K562 (cell line): ENCODE results near the gene TENM4. TPM values are rescaled to one million over a fixed set of nuclear protein-coding genes. Genes with fewer than 3 reads are reported as not detected.

ENCODE experiments used
- ATAC-seq: fragments of 200-7000 bp; cut with Tn5 transposase; 3 replicates; pipeline ENCODE4 v1.9.1; 2020; ENCODE audit warnings: moderate library complexity
- BruUV-seq: library from RNA; stranded (reverse); fragments of 400-500 nt; replicated peaks from 2 replicates; lab custom pipeline; 2021; lab: Mats Ljungman, UMichigan
- CTCF ChIA-PET: fragments of 300-600 bp; formaldehyde crosslinking; extraction: SDS; loops from one replicate; lab custom pipeline; 2021; ENCODE audit warnings: low intra/inter-chr PET ratio; lab: Yijun Ruan, JAX
- POLR2A ChIA-PET: fragments of 300-600, 350-650 bp; sonication (Branson Sonifier 250); formaldehyde crosslinking; extraction: SDS; loops from one replicate; lab custom pipeline; 2021; ENCODE audit warnings: antibody characterized with exemption, inconsistent platforms; lab: Yijun Ruan, JAX
- DNase-seq, 4 experiments: peaks; one replicate each; pipeline versions ENCODE4 v3.0.0 to v3.0.0-alpha.2; 2011 to 2018; ENCODE audit warnings: low spot score in 3 of 4, mixed read lengths in 3 of 4; ENCODE audit errors: extremely low read depth in 1 of 4
- FAIRE-seq: peaks from 2 replicates; lab custom pipeline; 2011; peaks lifted over from hg19 to GRCh38; lab: Jason Lieb, UNC
- H2AFZ ChIP-seq: 2 replicates; pipeline ENCODE4 v1.6.0; 2011; ENCODE audit warnings: low read depth, low read length, control low read depth, inconsistent platforms
- H3K27ac ChIP-seq: fragments of 200-600 bp; 3 replicates; pipeline ENCODE4 v1.8.0; 2011; ENCODE audit warnings: low read depth, mild to moderate bottlenecking, control low read depth, inconsistent platforms, low read length, moderate library complexity, mixed read lengths; ENCODE audit errors: extremely low read depth
- H3K27me3 ChIP-seq, 2 experiments: fragments of 300-600 bp in 1 of 2; 2 replicates in 1 of 2; 3 replicates in 1 of 2; pipeline versions ENCODE4 v1.6.0 to v1.8.0; 2011; ENCODE audit warnings: inconsistent platforms in 2 of 2, low read length in 2 of 2, mild to moderate bottlenecking in 1 of 2, mixed read lengths in 1 of 2, moderate library complexity in 1 of 2; ENCODE audit not compliant: control insufficient read depth in 2 of 2, insufficient read depth in 2 of 2
- H3K36me3 ChIP-seq: fragments of 300-600 bp; 3 replicates; pipeline ENCODE4 v1.8.0; 2011; ENCODE audit warnings: mild to moderate bottlenecking, low read length, inconsistent platforms; ENCODE audit not compliant: control insufficient read depth, insufficient read depth
- H3K4me1 ChIP-seq, 2 experiments: fragments of 200-600 bp in 1 of 2; replicated peaks in 1 of 2; 2 replicates in 1 of 2; 3 replicates in 1 of 2; pipeline versions ENCODE4 v1.5.1 to v1.8.0; 2011; ENCODE audit warnings: inconsistent platforms in 2 of 2, low read length in 2 of 2, mild to moderate bottlenecking in 1 of 2, mixed read lengths in 1 of 2, moderate library complexity in 1 of 2; ENCODE audit not compliant: control insufficient read depth in 2 of 2, insufficient read depth in 2 of 2
- H3K4me2 ChIP-seq: 2 replicates; pipeline ENCODE4 v1.6.1; 2011; ENCODE audit warnings: low read length, control low read depth, inconsistent platforms, mixed read lengths; ENCODE audit not compliant: insufficient read depth
- H3K4me3 ChIP-seq: fragments of 200-600 bp; sonication (generic), shearing (Covaris generic); 2 replicates; pipeline ENCODE4 v1.5.1; 2016; ENCODE audit warnings: control low read depth, inconsistent platforms
- H3K79me2 ChIP-seq: fragments of 200-600 bp; 3 replicates; pipeline ENCODE4 v1.8.0; 2011; ENCODE audit warnings: low read length, inconsistent platforms; ENCODE audit not compliant: control insufficient read depth, insufficient read depth
- H3K9ac ChIP-seq, 2 experiments: 2 replicates each; pipeline versions ENCODE4 v1.6.0 to v1.6.1; 2011; ENCODE audit warnings: low read depth in 2 of 2, low read length in 2 of 2, control low read depth in 1 of 2, inconsistent platforms in 1 of 2, mild to moderate bottlenecking in 1 of 2, mixed read lengths in 1 of 2; ENCODE audit not compliant: insufficient read depth in 1 of 2
- H3K9me1 ChIP-seq: one replicate; pipeline ENCODE4 v1.6.0; 2011; ENCODE audit warnings: inconsistent platforms, mild to moderate bottlenecking, low read length, moderate library complexity; ENCODE audit not compliant: control insufficient read depth, insufficient read depth
- H3K9me3 ChIP-seq: replicated peaks from 2 replicates; pipeline ENCODE4 v1.5.1; 2011; ENCODE audit warnings: low read depth, low read length, inconsistent platforms; ENCODE audit not compliant: control insufficient read depth, insufficient read depth
- H4K20me1 ChIP-seq: replicated peaks from 2 replicates; pipeline ENCODE4 v1.6.1; 2011; ENCODE audit warnings: low read length, inconsistent platforms, mixed read lengths; ENCODE audit not compliant: control insufficient read depth, insufficient read depth
- CBX1 ChIP-seq: sonication (generic); IDR thresholded peaks from 2 replicates; pipeline ENCODE4 v1.6.1; 2016; ENCODE audit warnings: antibody characterized with exemption, low read depth, mild to moderate bottlenecking
- GATAD2B ChIP-seq: fragments of 450-650 bp; IDR thresholded peaks from 2 replicates; pipeline ENCODE4 v1.6.1; 2017; ENCODE audit warnings: mild to moderate bottlenecking, borderline replicate concordance
- HLTF ChIP-seq: fragments of 450-650 bp; IDR thresholded peaks from 2 replicates; pipeline ENCODE4 v1.6.1; 2016
- JUND ChIP-seq, 2 experiments: IDR thresholded peaks; 2 replicates in 1 of 2; 3 replicates in 1 of 2; pipeline ENCODE4 v1.6.1; 2011; ENCODE audit warnings: borderline replicate concordance in 2 of 2, low read depth in 2 of 2, low read length in 2 of 2, improper control_type of control experiment in 1 of 2, missing biosample characterization in 1 of 2, missing genetic modification characterization in 1 of 2, missing genetic modification reagents in 1 of 2
- MAX ChIP-seq: sonication (generic); formaldehyde crosslinking; IDR thresholded peaks from 2 replicates; pipeline ENCODE4 v1.9.0; 2022; ENCODE audit warnings: mild to moderate bottlenecking, missing genetic modification reagents
- MCM2 ChIP-seq: fragments of 450-650 bp; IDR thresholded peaks from 2 replicates; pipeline ENCODE4 v1.6.1; 2017; ENCODE audit warnings: low read depth, mild to moderate bottlenecking
- MIER1 ChIP-seq: fragments of 450-650 bp; IDR thresholded peaks from 2 replicates; pipeline ENCODE4 v1.6.1; 2016; ENCODE audit warnings: antibody characterized with exemption, mild to moderate bottlenecking, low read depth
- SRSF9 ChIP-seq: fragments of 200-400 bp; formaldehyde crosslinking; IDR thresholded peaks from 2 replicates; pipeline ENCODE4 v1.6.1; 2017; ENCODE audit warnings: low read depth, low read length, borderline replicate concordance
- STAT5B ChIP-seq: fragments of 250-450 bp; sonication (Bioruptor Pico); IDR thresholded peaks from 2 replicates; pipeline ENCODE4 v1.8.0; 2021; ENCODE audit warnings: mild to moderate bottlenecking, inconsistent platforms
- TCFL5 ChIP-seq: fragments of 250-450 bp; sonication (Bioruptor Pico); conservative IDR thresholded peaks from 2 replicates; pipeline ENCODE4 v1.6.1; 2021; ENCODE audit warnings: mild to moderate bottlenecking, moderate library complexity, matching md5 sums
- TOE1 ChIP-seq, 2 experiments: fragments of 450-650 bp in 1 of 2; sonication (generic) in 1 of 2; formaldehyde crosslinking in 1 of 2; IDR thresholded peaks; 2 replicates each; pipeline versions ENCODE4 v1.7.1 to v1.8.0; 2016 to 2022; ENCODE audit warnings: borderline replicate concordance in 2 of 2, mild to moderate bottlenecking in 2 of 2, antibody characterized with exemption in 1 of 2, inconsistent platforms in 1 of 2, low read depth in 1 of 2, missing genetic modification reagents in 1 of 2, moderate library complexity in 1 of 2
- ZNF175 ChIP-seq: fragments of 200-800 bp; sonication (Bioruptor generic); IDR thresholded peaks from 2 replicates; pipeline ENCODE4 v1.6.1; 2016; ENCODE audit warnings: low read depth, mild to moderate bottlenecking, missing genetic modification characterization, missing compliant biosample characterization
- ZNF239 ChIP-seq: fragments of 250-450 bp; sonication (Bioruptor Pico); IDR thresholded peaks from 2 replicates; pipeline ENCODE4 v1.4.0; 2020; ENCODE audit warnings: mild to moderate bottlenecking
- ZNF696 ChIP-seq: fragments of 250-450 bp; sonication (Bioruptor Pico); conservative IDR thresholded peaks from 2 replicates; pipeline ENCODE4 v1.4.0; 2020; ENCODE audit warnings: mild to moderate bottlenecking, moderate library complexity
- WGBS: fragments of 100-300 bp; shearing (Covaris generic); methylation state at CpG from one replicate; pipeline ENCODE4 v1.1.6; 2016; ENCODE audit warnings: low coverage, mixed read lengths; ENCODE audit not compliant: insufficient coverage; ENCODE audit errors: missing lambda C conversion rate; 5-methylcytosine and 5-hydroxymethylcytosine counted together
- in situ Hi-C: fragments of 300-500 bp; cut with MboI; formaldehyde crosslinking; loops from 4 replicates; pipeline ENCODE4 v1.15.0; 2018; ENCODE audit warnings: inconsistent platforms, mixed read lengths
- intact Hi-C: fragments of 100-400 bp; cut with micrococcal nuclease; formaldehyde crosslinking; loops from 2 replicates; pipeline ENCODE4 v1.14.2; 2022
- polyA plus RNA-seq, 8 experiments: library from polyadenylated mRNA; depleted of rRNA in 4 of 8; stranded (reverse) in 5 of 8; unstranded in 3 of 8; fragments of >200 nt; fragmentation: Nextera tagmentation in 2 of 8; fragmentation: Illumina TruSeq in 1 of 8; extraction: Ambion mirVana in 2 of 8; extraction: Trizol in 1 of 8; gene quantifications; 2 replicates each; pipeline versions ENCODE4 v1.2.1 to v1.2.3, GENCODE V29; 2011 to 2014; ENCODE audit warnings: inconsistent platforms in 1 of 8, missing spikeins in 1 of 8
- total RNA-seq, 7 experiments: library from RNA; depleted of rRNA in 6 of 7; stranded (reverse); fragments of >200 nt in 6 of 7; fragmentation: Illumina TruSeq in 2 of 7; extraction: Trizol in 2 of 7; gene quantifications; 2 replicates each; pipeline versions ENCODE4 v1.2.1 to v1.2.3, GENCODE V29; 2011 to 2021; ENCODE audit warnings: low replicate concordance in 1 of 7
- TF ChIP-seq, protein P1 (sequence below): fragments of 250-450 bp; sonication (Bioruptor Pico); IDR thresholded peaks from 2 replicates; pipeline ENCODE4 v1.4.0; 2020; ENCODE audit warnings: mild to moderate bottlenecking
- TF ChIP-seq, protein P2 (sequence below): fragments of 250-450 bp; sonication (Bioruptor Pico); IDR thresholded peaks from 2 replicates; pipeline ENCODE4 v1.4.0; 2020

Gene TENM4
- total and polyA plus RNA-seq, 9 of the 15 experiments (the other 6 are each of a cell fraction or from before 2014, with no cell fraction given) = 0.16 TPM; not detected in 8

- ATAC-seq (no peak), FAIRE-seq (no peak), DNase-seq (no peak)
- Histone ChIP-seq H3K9me3 (no peaks in the 10 kb centered on the region), H3K9ac (no peak overlapping the region), H2AFZ (no peak overlapping the region), H3K4me3 (no peak overlapping the region), H3K36me3 (no peaks in the 10 kb centered on the region), H3K4me2 (no peak overlapping the region), H3K79me2 (no peaks in the 10 kb centered on the region), H3K4me1 (no peaks in the 10 kb centered on the region), H3K27me3 (no peaks in the 10 kb centered on the region; a peak in 1 of 5 replicates), H3K27ac (no peak overlapping the region), H3K9me1 (no peaks in the 10 kb centered on the region), H4K20me1 (no peaks in the 10 kb centered on the region; the same call in 1 of the 2 replicates)
- intact Hi-C loops = no loop called here
- ChIA-PET CTCF (no interaction called here), POLR2A (no interaction called here)
- BruUV-seq = no TSS peak
- WGBS = 0% methylated on average over 4 of the region's 4 CpGs
- in situ Hi-C loops = no loop called here
- TF ChIP-seq MCM2 (no peak), TCFL5 (CRISPR knock-in tag) (no peak), MAX (CRISPR knock-in tag) (no peak), GATAD2B (no peak), ZNF696 (CRISPR knock-in tag) (no peak), TOE1 (IDR thresholded peaks at IDR 0.05; ENCODE audit: borderline replicate concordance) (no peak), TOE1 (CRISPR knock-in tag; IDR thresholded peaks at IDR 0.05; ENCODE audit: borderline replicate concordance, low read depth) (no peak), SRSF9 (no peak), CBX1 (no peak), JUND (IDR thresholded peaks at IDR 0.05; ENCODE audit: borderline replicate concordance, low read depth, low read length) (no peak), JUND (tag; IDR thresholded peaks at IDR 0.05; ENCODE audit: borderline replicate concordance, low read depth, low read length) (no peak), MIER1 (no peak), HLTF (no peak), STAT5B (CRISPR knock-in tag) (no peak), ZNF239 (CRISPR knock-in tag) (no peak), ZNF175 (no peak)
- TF ChIP-seq, protein P1, sequence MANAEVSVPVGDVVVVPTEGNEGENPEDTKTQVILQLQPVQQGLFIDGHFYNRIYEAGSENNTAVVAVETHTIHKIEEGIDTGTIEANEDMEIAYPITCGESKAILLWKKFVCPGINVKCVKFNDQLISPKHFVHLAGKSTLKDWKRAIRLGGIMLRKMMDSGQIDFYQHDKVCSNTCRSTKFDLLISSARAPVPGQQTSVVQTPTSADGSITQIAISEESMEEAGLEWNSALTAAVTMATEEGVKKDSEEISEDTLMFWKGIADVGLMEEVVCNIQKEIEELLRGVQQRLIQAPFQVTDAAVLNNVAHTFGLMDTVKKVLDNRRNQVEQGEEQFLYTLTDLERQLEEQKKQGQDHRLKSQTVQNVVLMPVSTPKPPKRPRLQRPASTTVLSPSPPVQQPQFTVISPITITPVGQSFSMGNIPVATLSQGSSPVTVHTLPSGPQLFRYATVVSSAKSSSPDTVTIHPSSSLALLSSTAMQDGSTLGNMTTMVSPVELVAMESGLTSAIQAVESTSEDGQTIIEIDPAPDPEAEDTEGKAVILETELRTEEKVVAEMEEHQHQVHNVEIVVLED = no peak
- TF ChIP-seq, protein P2, sequence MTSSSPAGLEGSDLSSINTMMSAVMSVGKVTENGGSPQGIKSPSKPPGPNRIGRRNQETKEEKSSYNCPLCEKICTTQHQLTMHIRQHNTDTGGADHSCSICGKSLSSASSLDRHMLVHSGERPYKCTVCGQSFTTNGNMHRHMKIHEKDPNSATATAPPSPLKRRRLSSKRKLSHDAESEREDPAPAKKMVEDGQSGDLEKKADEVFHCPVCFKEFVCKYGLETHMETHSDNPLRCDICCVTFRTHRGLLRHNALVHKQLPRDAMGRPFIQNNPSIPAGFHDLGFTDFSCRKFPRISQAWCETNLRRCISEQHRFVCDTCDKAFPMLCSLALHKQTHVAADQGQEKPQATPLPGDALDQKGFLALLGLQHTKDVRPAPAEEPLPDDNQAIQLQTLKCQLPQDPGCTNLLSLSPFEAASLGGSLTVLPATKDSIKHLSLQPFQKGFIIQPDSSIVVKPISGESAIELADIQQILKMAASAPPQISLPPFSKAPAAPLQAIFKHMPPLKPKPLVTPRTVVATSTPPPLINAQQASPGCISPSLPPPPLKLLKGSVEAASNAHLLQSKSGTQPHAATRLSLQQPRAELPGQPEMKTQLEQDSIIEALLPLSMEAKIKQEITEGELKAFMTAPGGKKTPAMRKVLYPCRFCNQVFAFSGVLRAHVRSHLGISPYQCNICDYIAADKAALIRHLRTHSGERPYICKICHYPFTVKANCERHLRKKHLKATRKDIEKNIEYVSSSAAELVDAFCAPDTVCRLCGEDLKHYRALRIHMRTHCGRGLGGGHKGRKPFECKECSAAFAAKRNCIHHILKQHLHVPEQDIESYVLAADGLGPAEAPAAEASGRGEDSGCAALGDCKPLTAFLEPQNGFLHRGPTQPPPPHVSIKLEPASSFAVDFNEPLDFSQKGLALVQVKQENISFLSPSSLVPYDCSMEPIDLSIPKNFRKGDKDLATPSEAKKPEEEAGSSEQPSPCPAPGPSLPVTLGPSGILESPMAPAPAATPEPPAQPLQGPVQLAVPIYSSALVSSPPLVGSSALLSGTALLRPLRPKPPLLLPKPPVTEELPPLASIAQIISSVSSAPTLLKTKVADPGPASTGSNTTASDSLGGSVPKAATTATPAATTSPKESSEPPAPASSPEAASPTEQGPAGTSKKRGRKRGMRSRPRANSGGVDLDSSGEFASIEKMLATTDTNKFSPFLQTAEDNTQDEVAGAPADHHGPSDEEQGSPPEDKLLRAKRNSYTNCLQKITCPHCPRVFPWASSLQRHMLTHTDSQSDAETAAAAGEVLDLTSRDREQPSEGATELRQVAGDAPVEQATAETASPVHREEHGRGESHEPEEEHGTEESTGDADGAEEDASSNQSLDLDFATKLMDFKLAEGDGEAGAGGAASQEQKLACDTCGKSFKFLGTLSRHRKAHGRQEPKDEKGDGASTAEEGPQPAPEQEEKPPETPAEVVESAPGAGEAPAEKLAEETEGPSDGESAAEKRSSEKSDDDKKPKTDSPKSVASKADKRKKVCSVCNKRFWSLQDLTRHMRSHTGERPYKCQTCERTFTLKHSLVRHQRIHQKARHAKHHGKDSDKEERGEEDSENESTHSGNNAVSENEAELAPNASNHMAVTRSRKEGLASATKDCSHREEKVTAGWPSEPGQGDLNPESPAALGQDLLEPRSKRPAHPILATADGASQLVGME (CRISPR knock-in tag) = no peak
These were observed 600.2 kb downstream of the TENM4 start for GRCh38 chr11:78840623-78841022.
